ENCODE measurements around the gene OPTC.

OPTC gene

GRCh38 chr1:203544485-203544884 lies 50.5 kb downstream of the OPTC start:
- TF ChIP-seq CTCF (IDR thresholded peaks at IDR 0.05; ENCODE audit: low read depth, low read length, missing control alignments), result no peak
- no peak for DNase-seq (ENCODE audit: extremely low read depth, low read depth)
- no peak overlapping the region for H3K4me3 ChIP-seq (replicated peaks; ENCODE audit: low read depth, low read length)

- no peak for TF ChIP-seq CTCF (IDR thresholded peaks at IDR 0.05; ENCODE audit: low read depth, low read length, missing control alignments)
- no peak overlapping the region for H3K4me3 ChIP-seq (replicated peaks; ENCODE audit: low read depth, low read length)
- no peak for DNase-seq (ENCODE audit: extremely low read depth, low read depth)
Observed at GRCh38 chr1:203544978-203545816, 51.2 kb downstream of the OPTC start.

GRCh38 chr1:203546274-203546673 lies 52.3 kb downstream of the OPTC start:
- no peak for DNase-seq (ENCODE audit: extremely low read depth, low read depth)
- no peak overlapping the region for H3K4me3 ChIP-seq (replicated peaks; ENCODE audit: low read depth, low read length)
- TF ChIP-seq CTCF (IDR thresholded peaks at IDR 0.05; ENCODE audit: low read depth, low read length, missing control alignments), result no peak

- no peak overlapping the region for H3K4me3 ChIP-seq (replicated peaks; ENCODE audit: low read depth, low read length)
- no peak for TF ChIP-seq CTCF (IDR thresholded peaks at IDR 0.05; ENCODE audit: low read depth, low read length, missing control alignments)
- DNase-seq (ENCODE audit: extremely low read depth, low read depth), result no peak
Observed at GRCh38 chr1:203547147-203547546, 53.2 kb downstream of the OPTC start.

- no peak for DNase-seq (ENCODE audit: extremely low read depth, low read depth)
- TF ChIP-seq CTCF (IDR thresholded peaks at IDR 0.05; ENCODE audit: low read depth, low read length, missing control alignments), result no peak
- H3K4me3 ChIP-seq (replicated peaks; ENCODE audit: low read depth, low read length), result no peak overlapping the region
Observed at GRCh38 chr1:203547771-203548421, 53.9 kb downstream of the OPTC start.

GRCh38 chr1:203548892-203549291 lies 54.9 kb downstream of the OPTC start:
- no peak for DNase-seq (ENCODE audit: extremely low read depth, low read depth)
- H3K4me3 ChIP-seq (replicated peaks; ENCODE audit: low read depth, low read length), result no peak overlapping the region
- TF ChIP-seq CTCF (IDR thresholded peaks at IDR 0.05; ENCODE audit: low read depth, low read length, missing control alignments), result no peak
